Measurements from ENCODE around the gene ARL2. TPM values are rescaled to one million over a fixed set of nuclear protein-coding genes. Genes with fewer than 3 reads are reported as not detected.

Gene ARL2
- polyA plus RNA-seq: 42.7 and 68.3 TPM in 2 replicates

DNA sequence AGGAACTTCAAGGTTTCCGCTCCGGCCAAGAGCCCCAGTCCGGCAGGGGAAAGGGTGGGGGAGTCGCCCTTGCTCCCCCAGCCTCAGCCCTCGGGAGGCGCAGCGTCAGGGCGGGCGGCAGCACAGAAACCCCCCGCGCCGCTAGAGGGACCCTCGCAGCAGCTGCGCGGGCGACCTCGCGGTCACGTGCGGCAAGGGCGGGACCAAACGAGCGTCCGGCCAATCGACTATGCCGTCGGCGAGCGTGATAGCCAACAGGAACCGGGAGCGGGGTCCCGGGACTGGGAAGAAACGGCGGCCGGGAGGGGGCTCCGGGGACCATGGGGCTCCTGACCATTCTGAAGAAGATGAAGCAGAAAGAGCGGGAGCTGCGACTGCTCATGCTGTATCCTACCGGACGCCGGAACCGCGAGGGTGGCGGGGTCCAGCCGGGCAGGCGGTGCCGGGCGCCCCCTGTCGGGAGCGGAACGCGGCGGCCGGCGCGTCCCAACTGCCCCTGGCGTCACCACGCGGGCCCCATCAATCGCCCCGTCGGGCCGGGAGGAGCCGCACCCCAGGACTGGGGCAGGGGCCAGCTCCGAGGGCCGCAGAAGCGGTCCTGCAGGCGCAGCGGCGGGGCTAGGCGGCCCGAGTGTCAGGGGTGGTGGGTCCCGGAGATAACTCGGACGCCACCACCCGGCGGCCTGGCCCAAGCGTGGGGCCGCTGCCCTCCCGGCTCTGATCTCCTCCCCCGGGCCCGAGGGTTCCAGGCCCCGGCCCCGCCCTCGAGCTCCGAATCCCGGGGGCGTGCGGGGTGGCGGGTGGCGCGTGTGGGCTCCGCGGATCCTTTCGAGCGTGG lies at the start of gene ARL2:
Gene ARL2, plus strand, starts transcription at position 273 of the 838 bp plus-strand sequence. Its CDS starts 48 bp downstream, at position 321.

DNA sequence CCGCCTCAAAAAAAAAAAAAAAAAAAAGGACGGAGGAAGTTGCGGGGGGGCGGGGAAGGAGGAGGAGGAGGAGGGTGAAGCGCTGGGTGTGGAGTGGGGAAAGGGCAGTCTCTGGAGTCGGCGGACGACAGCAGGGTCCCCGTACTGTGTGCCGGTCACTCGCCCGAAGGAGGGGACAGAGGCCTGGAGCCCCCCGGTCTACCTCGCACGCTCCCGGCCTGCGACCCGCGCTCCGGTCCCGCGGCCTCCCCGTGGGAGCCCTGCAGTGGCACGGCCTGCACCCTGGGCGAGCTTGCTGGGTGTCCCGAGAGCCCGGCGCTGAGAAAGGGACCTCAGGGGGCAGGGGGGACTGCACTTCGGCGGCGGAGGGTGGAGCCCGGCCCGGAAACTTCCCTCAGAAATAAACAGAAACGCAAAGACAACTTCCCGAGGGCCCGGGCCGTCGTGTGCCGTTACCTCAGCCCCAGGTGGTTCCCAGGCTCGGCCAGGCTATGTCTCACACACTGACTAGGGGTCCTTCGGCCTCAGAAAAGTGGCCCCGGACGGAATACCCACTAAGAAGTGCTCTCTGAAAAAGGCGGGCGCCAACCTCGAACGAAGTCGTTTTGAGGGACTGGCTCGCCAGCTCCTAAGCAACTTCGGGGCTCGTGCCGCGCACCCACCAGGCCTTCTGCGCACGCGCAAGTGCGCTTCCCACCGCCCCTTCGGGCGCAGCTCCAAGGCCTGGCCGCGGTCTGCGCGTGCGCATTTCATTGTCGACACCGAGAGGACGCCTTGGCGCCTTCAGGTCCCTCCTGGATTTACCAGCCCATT lies 42.3 kb upstream of the ARL2 start, which contains the start of gene MAJIN:
Gene MAJIN, minus strand, starts transcription at position 688 of the 813 bp plus-strand sequence. CDS start 12,703 bp downstream, outside the sequence.

DNA sequence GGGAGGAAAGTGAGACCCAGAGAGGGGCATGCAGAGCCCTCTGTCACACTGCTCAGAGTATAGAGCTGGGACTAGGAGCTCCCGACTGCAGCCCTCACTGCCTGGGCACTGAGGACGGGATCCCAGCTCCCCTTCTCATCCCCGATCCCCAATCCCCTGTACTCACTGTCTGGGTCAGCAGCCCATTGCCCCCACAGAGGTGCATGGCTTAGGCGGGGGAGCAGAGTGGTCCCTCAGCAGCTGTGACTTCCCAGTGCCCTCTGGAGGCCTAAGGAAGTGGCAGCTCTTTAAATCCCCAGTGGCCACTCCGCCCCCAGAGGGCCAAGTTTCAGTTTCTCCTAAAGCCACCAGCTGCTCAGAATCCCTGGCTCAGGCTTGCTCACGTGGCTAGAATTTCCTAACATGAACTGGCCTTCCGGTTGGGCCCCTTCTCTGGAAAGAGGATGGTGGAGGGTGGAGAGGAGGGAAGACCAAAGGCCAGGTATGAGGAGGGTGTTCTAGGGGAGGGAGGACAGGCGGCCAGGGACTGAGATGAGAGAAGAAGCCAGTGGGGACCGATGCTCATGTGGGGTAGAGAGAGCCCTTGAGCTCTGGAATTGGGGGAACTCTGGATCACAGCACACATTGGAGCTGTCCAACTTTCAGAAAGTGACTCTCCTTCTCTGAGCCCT lies 17.1 kb upstream of the ARL2 start, which contains the start of gene BATF2:
Gene BATF2, minus strand, starts transcription at position 262 of the 671 bp plus-strand sequence. Its CDS starts 57 bp downstream, at position 205.

GRCh38 chr11:65027213-65028067 lies 13.5 kb downstream of the ARL2 start, which contains the start of gene SNX15:
Gene SNX15 (plus strand): TSS chr11:65027439. CDS start chr11:65027538, 99 bp downstream.

DNA sequence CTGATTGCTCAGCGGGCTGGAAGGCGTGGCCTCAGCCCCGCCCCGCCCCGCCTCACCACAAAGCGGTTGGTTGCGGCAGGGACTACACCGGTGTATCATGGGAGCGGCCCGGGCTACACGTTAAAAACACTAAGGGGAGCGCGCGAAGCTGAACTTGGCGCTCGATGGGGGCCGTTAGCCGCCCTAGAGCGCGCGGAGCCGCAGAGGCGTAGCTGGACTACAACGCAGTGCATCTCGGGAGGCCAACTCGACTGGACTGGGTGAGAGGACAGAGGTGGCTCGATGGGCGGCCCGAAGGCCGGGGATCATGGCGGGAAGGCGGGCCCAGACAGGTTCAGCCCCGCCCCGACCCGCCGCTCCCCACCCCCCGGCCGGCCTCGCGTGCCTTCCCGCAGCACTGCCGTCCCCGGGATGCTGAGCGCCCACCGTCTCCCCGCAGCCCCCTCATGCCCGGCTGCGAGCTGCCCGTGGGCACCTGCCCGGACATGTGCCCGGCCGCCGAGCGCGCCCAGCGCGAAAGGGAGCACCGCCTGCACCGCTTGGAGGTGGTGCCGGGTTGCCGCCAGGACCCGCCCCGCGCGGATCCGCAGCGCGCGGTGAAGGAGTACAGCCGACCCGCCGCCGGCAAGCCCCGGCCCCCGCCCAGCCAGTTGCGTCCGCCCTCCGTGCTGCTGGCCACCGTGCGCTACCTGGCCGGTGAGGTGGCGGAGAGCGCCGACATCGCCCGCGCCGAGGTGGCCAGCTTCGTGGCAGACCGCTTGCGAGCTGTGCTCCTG lies 27.1 kb downstream of the ARL2 start, which contains the start of gene SAC3D1:
Gene SAC3D1, plus strand, starts transcription at position 364 of the 776 bp plus-strand sequence. Its CDS starts 83 bp downstream, at position 447.

GRCh38 chr11:65058419-65059054 lies 44.6 kb downstream of the ARL2 start, which contains the start of gene NAALADL1:
Gene NAALADL1 (minus strand): TSS chr11:65058553. CDS start chr11:65058521, 32 bp downstream.

Other genes with a start within 250 kb of the ARL2 start
- gene SF1, start 235.6 kb upstream of the ARL2 start, polyA plus RNA-seq: 20.3 and 21.6 TPM in 2 replicates
- gene MAP4K2, start 210.9 kb upstream of the ARL2 start, polyA plus RNA-seq: 2.9 and 4.1 TPM in 2 replicates
- 4.9 and 7.0 TPM in 2 replicates for gene MEN1, start 203.6 kb upstream of the ARL2 start, polyA plus RNA-seq
- gene CDC42BPG, start 169.5 kb upstream of the ARL2 start, polyA plus RNA-seq: not detected in 2 replicates
- gene EHD1, start 135.5 kb upstream of the ARL2 start, polyA plus RNA-seq: 2.5 and 3.5 TPM in 2 replicates
- gene ATG2A, start 97.0 kb upstream of the ARL2 start, polyA plus RNA-seq: 0.70 and 0.73 TPM in 2 replicates
- 1.5 and 3.1 TPM in 2 replicates for gene PPP2R5B, start 89.5 kb upstream of the ARL2 start, polyA plus RNA-seq
- gene GPHA2, start 78.3 kb upstream of the ARL2 start, polyA plus RNA-seq: not detected in 2 replicates
- 3.6 and 3.8 TPM in 2 replicates for gene MAJIN, start 42.1 kb upstream of the ARL2 start, polyA plus RNA-seq
- gene BATF2, start 17.2 kb upstream of the ARL2 start, polyA plus RNA-seq: not detected in 2 replicates
- gene SNX15, start 13.3 kb downstream of the ARL2 start, polyA plus RNA-seq: 4.7 and 7.0 TPM in 2 replicates
- gene SAC3D1, start 27.1 kb downstream of the ARL2 start, polyA plus RNA-seq: 1.3 and 3.6 TPM in 2 replicates
- gene NAALADL1, start 44.4 kb downstream of the ARL2 start, polyA plus RNA-seq: not detected in 2 replicates
- gene CDCA5, start 69.9 kb downstream of the ARL2 start, polyA plus RNA-seq: 0.29 and 1.8 TPM in 2 replicates
- gene ZFPL1, start 70.1 kb downstream of the ARL2 start, polyA plus RNA-seq: 11.0 and 14.9 TPM in 2 replicates
- gene VPS51, start 82.1 kb downstream of the ARL2 start, polyA plus RNA-seq: 15.7 and 25.0 TPM in 2 replicates
- 17.1 and 28.2 TPM in 2 replicates for gene TM7SF2, start 97.7 kb downstream of the ARL2 start, polyA plus RNA-seq
- gene ZNHIT2, start 103.5 kb downstream of the ARL2 start, polyA plus RNA-seq: 0.19 and 1.9 TPM in 2 replicates
- 384 and 510 TPM in 2 replicates for gene FAU, start 108.0 kb downstream of the ARL2 start, polyA plus RNA-seq
- 8.6 and 13.7 TPM in 2 replicates for gene MRPL49, start 108.2 kb downstream of the ARL2 start, polyA plus RNA-seq
- gene SYVN1, start 120.4 kb downstream of the ARL2 start, polyA plus RNA-seq: 24.2 and 35.0 TPM in 2 replicates
- gene SPDYC, start 156.1 kb downstream of the ARL2 start, polyA plus RNA-seq: not detected in 2 replicates
- 4.1 and 6.8 TPM in 2 replicates for gene CAPN1, start 167.8 kb downstream of the ARL2 start, polyA plus RNA-seq
- gene POLA2, start 247.8 kb downstream of the ARL2 start, polyA plus RNA-seq: 1.6 and 4.8 TPM in 2 replicates